Activated CD4-positive, alpha-beta T cell treated with anti-CD3 and anti-CD28 coated beads, Interleukin-2, amount 50 U/mL, for 4 hours (primary cell): ENCODE results near the gene GMEB2.

ENCODE experiments used
- DNase-seq, 2 experiments: peaks; one replicate each; pipeline ENCODE4 v3.0.0-alpha.2; 2020

The GMEB2 gene

DNA sequence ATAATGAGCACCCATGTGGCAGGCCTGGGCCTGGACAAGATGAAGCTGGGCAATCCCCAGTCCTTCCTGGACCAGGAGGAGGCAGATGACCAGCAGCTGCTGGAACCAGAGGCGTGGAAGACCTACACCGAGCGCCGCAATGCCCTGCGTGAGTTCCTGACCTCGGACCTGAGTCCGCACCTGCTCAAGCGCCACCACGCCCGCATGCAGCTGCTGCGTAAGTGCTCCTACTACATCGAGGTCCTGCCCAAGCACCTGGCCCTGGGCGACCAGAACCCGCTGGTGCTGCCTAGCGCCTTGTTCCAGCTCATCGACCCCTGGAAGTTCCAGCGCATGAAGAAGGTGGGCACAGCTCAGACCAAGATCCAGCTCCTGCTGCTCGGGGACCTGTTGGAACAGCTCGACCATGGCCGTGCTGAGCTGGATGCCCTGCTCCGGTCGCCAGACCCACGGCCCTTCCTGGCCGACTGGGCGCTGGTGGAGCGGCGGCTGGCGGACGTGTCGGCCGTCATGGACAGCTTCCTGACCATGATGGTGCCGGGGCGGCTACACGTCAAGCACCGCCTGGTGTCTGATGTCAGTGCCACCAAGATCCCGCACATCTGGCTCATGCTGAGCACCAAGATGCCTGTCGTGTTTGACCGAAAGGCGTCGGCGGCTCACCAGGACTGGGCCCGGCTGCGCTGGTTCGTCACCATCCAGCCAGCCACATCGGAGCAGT, 71.1 kb downstream of the GMEB2 start:
- DNase-seq: no peak

DNA sequence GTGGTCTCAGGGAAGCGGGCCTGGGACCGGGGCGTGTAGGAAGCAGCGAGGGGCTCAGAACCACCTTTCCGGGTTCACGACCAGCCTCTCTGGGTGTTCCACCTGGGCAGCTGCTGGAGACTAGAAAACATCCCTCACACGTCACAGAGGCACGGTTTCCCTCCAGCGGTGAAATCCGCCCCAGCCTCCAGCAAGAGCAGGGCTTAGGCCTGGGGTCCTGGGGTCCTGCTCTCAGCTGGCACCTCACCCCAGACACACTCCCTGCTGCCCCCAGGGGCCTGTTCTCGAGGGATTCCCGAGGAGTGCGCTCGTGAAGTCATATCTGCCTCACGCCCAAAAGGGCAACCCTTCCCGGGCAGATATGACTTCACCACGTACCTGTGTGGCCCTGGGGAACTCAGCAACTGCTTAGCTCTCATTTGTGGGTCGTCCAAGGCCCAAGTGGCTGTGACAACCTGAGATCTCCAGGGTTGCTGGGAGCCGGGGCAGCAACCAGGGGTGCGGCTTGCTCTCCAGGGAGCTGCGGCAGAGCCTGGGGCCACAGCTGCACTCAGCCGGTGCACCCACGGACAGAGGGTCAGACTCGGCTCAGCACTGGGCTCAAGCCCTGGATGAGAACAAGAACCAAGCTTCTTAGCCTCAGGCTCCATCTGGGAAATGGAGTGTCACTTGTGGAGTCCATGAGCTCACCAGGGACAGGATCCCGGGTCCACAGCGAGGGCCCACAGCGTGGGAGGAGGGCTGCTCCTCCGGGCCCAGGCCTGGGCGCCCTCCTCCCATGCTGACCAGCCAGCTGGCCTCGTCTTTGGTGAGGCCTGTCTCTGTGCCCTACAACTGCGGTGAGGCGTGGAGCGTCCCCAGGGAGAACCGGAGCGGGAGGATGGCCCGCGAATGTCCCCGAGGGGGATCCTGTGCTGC, 72.3 kb downstream of the GMEB2 start:
- DNase-seq: no peak

DNA sequence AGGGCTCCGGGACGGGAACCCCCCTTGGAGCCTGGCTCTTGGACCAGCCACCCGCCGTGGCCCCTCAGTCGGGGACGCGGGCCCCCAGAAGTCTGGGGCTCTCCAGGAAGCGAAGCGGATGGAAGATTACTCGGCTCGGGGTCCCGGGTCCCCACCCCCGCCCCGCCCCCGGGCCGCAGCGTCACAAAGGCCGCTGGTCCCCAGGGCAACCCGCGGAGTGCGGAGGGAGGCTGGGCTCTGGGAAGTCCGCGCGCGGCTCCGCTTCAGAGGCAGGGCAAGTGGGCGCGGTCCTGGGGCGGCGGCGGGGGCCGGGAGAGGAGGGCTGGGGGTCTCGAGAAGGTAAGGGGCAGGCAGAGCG, 73.0 kb downstream of the GMEB2 start, which contains the start of gene FNDC11:
Gene FNDC11 (plus strand): TSS at position 227 of the 358 bp plus-strand sequence. CDS start 1,505 bp downstream, outside the sequence.
- peak; percentile 30 to 41 for DNase-seq

DNA sequence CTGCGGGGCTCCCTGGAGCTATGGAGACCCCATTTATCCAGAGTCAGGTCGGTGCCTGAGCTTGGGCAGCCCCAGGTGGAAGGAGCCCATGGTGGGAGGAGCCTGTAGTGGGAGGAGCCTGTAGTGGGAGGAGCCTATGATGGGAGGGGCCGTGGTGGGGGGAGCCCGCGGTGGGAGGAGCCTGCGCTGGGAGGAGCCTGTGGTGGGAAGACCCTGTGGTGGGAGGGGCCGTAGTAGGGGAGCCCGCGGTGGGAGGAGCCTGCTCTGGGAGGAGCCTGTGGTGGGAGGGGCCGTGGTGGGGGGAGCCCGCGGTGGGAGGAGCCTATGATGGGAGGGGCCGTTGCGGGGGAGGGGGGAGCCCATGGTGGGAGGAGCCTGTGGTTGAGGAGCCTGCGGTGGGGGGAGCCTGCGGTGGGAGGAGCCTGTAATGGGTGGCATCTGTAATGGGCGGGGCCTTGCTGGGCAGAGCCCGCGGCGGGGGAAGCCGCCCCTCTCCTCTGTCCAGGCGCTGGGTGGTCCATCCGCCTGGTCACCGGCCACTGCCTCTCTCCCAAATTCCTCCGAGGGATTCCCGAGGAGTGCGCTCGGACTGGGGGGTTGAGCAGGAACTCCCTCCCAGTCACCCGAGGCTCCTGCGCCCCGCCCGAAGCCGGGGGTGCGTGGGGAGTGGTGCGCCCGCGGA, 73.5 kb downstream of the GMEB2 start:
- DNase-seq: peak; percentile 90 to 92

DNA sequence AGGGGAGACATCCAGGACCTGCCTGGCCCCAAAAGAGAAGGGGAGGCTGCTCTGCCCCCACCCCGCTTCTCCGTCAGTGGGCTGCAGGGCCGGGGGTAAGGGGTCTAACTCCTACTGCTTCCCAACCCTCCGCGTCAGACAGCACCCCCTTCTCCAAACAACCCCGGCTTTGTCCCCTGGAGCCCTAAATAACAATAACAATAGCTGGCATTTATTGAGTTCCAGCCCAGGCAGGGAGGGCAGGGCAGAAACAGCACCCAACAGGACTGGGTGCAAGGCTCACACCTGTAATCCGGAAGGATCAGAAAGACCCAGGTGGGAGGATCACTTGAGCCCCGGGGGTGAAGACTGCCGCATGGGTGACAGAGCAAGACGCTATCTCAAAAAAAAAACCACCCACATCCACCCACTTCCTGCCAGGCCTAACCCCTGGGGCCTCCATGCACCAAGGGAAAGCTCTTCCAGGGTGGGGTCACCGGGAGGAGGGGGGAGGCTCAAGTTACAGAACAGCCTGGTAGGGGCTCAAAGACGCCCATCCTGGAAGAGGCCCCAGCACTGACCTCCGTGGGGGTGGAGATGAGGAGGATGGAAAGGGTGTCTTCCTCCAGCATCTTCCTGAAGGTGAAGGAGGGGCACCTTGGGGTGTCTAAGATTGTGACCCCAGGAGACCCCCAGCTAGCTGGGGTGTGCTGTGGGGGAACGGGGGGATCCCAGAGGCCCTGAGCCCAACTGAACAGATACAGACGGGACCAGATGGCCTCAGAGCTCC, 74.2 kb downstream of the GMEB2 start:
- peak; percentile 41 to 45 for DNase-seq

DNA sequence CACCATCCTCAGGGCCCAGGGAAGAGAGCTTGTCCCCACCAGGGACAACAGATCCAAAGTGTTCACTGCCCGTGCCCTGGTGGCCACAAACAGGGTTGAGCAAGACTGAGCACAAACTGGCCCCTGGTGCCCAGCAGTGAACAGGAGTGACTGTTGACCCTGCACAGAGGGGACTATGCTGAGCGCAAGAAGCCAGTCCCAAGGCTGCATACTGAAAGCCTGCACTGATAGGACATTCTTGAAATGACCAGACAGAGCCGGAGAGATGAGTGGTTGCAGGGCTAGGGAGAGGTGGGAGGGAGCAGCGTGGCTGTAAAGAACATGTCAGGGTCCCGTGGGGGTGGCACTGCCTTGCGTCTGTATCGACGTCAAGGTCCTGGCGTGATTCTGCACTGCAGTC, 75.8 kb downstream of the GMEB2 start:
- DNase-seq: no peak

DNA sequence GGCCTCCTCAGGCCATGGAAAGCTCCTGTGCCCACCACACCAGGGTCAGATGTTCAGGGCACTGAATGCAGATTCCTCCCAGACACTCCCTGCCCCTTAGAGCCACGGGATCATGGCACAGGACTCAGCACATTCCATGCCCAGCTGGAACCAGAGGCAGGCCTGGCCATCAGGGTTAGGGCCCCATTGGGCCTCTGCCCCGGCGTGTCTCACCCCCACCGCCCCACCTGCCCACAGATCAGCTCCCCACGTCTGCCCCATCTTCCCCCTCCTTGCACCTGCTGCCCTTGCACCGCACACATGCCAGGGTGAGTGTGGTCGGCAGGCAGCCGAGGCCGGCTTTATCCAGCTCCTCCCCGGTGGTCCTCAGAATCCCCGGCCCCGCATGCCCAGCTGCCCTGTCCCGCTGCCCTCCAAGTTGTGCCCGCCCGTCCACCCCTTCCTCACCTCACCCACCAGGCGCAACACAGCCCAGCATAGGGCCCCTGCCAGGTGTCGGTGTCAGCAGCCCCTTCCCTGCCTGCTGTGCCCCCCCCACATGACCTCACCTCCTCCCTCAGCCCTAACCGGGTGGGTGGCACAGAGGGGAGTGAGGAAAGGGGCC, 77.1 kb downstream of the GMEB2 start:
- no peak for DNase-seq

DNA sequence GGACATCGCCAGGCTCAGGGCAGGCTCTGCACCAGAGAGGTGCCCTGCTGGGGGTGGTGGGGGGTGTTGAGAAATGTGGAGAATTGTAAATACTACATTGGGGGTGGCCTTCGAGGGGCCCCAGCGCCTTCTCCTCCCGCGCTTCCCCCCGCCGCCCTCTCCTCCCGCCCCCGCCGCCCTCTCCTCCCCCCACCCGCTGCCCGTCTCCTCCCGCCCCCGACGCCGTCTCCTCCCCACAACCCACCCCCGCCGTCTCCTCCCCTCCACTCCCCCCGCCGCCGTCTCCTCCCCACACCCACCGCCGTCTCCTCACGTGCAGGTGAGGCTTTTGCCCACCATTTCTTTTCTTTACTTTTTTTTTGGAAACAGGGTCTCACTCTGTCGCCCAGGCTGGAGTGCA, 77.9 kb downstream of the GMEB2 start:
- DNase-seq: no peak

DNA sequence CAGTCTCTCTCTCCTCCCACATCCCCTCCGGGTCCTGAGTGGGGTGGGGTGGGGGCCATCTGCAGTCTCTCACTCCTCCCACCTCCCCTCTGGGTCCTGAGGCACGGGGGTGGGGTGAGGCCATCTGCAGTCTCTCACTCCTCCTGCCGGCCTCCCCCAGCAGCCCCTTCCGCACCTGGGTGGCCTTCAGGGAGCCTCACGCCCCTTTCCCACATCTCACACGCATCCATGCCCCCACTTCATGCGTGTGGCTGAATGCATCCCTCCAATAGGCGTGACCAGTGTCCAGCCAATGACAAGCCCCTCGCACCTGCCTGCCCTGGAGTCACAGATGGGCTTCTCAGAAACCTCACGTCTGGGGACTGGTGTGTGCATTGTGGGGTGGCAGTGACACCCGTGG, 78.4 kb downstream of the GMEB2 start:
- DNase-seq: no peak

DNA sequence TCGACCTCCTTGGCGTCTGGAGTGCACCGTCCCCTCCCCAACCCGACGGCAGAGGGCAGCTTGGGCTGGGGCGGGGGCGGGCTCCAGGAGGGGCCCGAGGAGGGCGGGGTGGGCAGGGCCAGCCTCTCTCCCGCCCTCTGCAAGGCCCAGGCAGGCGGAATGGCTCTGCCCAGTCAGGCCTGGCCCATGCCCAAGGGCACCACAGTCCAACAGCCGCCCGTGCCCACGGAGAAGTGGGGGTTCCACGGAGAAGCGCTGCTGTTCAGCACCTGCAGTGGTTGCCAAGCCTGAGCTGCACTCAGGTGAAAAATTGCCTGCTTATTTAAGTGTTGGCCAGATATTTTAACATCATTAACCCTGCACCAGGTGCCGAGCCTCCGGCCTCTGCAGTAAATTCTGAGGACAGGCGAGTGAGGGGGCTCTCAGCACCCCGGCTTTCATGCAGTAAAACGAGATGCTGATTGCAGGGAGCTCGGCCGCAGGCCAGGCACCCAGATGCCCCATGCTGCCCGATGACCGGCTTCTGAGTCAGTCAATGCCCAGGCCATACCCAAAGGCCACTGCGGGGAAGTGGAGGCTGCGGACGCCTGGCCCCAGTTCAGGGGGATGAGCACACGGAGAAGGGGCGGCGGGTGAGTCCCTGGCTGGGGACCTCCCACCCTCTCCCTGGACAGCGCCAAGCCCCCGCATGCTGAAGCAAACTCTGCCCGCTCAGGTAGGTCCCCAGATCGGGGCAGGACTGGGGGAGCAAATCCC, 79.0 kb downstream of the GMEB2 start, which contains the start of gene SRMS:
Gene SRMS (minus strand): TSS at position 25 of the 756 bp plus-strand sequence. CDS start 286 bp downstream, outside the sequence.
- no peak for DNase-seq

DNA sequence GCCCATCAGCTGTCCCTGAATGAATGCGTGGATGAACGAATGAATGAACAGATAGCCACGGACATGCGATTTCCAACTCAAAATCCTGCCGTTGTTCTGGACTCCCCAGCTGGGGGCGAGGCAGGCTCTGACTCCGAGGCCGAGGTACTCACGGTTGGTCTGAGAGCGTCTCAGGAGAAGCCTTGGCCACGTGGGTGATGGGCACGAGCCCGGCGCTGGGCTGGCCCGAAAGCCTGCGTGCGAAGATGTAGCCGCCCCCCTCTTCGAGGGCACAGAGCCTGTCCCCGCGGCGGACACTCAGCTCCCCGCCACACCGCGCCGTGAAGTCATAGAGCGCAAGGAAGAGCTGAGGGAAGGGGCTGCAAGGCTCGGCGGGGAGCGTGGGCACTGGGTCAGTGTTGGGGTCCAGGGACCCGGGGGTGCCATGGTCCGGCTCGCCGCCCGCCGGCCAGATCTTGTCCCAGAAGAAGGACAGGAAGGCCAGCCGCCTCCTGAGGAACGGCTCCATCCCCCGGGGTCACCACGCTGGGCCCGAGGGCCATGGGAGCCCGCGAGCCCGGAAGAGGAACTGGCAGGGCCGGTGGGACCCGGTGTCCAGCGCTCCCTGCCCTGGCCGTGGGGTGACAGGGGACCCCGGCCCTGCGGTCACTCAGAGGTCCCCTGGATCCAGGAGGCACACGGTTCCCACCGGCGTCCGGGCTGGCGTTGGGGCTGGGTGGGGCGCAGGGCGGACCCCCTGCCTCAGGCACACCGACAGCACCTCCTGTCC, 79.8 kb downstream of the GMEB2 start:
- DNase-seq: no peak

DNA sequence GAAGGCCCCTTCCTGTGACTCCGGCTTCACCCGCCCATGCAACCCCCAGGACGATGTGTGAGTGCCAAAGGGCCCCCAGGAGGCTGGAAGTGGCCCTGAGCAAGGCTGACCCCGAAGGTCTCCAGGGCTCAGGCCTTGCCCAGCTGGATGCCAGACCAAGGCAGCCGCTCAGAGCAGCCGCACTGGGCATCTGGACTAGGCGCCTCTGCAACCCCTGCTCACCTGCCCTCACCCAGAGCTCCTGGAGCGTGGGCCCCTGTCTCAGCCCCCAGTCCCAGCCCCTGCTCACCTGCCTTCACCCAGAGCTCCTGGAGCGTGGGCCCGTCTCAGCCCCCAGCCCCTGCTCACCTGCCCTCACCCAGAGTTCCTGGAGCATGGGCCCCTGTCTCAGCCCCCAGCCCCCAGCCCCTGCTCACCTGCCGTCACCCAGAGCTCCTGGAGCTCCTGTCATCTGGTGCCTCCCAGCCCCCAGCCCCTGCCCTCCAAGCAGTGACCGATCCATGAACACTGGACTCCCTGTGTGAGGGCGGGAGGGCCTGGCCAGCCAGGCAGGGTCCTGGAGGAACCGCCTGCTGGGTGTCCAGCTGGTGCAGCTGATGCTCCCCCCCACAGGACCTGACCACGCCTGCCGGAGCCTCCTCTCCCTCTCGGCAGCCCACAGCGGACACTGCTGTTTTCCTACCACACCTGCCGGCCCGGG, 80.5 kb downstream of the GMEB2 start:
- DNase-seq: no peak

DNA sequence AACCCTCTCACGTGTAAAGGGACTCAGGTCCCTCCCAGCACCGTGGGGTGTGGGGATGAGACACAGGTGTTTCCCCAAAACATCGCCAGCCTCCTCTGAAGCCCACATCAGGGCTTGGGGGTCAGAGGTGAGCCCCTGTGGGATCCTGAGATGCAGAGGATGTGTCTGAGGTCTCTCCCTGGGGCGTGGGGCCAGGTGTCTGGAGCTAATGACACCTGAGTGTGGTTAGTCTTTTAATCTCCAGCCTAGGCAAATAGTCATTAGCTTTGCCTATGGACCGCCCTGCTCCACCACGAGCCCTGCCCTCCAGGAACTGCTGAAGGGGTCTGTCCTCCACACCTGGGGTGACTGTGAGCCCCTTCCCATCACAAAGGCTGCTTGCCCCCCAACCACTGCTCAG, 81.1 kb downstream of the GMEB2 start:
- no peak for DNase-seq

DNA sequence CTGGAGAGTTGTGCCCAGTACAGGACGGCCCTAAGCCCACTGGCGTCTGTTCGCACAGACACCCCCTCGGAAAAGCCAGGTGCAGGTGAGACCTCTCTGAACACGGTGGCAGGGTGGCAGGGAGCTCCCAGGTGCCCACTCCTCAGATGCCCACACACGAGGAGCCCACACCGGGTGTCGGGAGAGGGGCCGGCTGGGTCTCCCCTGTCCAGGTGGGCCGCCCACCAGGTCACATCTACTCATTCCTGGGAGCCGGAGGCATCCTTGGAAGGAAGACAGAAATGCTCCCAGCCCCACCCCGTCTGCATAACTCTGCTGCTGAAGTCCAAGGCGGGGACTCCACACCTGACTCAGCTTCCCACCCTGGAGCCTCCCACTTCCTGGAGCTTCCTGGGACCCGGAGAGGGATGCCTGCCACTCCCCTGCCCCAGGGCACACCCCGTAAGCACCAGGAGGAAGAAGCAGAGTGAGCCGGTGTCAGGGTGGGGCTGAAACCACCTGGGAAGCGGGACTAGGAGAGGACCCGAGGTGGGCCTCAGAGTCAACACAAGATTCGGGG, 81.9 kb downstream of the GMEB2 start:
- no peak for DNase-seq

DNA sequence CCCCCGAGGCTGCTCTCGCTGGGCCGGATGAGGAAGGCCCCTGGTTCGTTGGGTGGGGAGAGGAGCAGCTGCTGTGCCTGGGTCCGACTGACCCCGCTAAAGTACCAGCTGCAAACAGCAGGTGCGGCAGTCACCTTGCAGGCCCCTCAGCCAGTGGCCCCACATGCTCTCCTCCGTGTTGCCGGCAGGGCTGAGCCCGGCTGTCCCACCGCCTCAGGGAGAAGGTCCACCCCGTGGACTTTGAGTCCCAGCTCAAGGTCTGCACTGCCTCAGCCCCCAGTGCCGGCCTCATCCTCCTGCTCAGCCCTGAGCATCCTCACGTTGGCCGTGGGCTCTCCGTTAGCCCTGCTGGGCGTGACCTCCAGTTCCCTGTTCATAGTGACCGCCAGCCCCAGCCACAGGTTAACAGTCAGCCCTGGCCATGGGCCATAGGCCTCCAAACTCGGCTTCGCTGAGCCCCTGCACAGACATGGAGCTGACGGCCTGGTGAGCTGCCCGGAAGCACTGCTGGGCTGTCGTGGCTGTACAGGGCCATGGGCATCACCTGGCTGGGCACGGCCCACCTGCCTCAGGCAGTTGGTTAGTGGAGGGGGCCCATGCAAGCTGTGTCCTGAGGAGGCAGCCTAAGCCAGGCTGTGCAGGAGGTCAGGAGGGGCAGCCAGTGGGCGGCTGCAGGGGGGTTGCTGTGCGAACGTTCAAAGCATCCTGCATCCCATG, 82.5 kb downstream of the GMEB2 start:
- DNase-seq: no peak

DNA sequence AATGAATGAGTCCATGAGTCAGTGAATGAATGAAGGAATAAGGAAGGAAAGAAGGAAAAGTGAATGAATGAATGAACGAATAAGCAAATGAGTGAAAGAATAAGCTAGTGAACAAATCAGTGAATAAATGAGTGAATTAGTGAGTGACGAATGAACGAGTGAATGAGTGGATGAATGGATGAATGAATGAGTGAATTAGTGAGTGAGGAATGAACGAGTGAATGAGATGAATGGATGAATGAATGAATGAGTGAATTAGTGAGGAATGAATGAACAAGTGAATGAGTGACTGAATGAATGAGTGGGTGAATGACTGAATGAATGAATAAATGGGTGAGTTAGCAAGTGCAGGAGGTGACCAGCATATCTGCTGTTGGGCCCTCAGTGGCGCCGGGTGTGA, 83.2 kb downstream of the GMEB2 start:
- no peak for DNase-seq

DNA sequence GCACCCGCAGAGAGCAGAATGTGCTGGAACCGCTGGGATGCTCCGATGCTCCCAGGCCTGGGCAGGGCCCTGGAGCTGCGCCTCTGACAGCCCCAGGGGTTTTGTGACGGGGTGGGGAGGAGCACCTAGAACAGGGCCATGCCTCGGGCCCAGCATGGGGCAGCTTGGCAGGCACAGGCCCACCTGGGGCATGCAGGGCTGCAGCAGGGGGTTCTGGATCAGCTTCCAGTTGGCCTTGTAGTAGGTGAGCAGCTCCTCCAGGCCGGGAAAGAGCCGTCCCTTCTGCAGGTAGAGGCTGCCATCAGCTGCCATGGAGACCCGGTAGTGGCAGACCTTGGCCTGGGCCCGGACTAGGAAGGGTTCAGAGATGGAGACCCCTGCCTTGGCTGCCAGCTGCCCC, 83.8 kb downstream of the GMEB2 start:
- no peak for DNase-seq

DNA sequence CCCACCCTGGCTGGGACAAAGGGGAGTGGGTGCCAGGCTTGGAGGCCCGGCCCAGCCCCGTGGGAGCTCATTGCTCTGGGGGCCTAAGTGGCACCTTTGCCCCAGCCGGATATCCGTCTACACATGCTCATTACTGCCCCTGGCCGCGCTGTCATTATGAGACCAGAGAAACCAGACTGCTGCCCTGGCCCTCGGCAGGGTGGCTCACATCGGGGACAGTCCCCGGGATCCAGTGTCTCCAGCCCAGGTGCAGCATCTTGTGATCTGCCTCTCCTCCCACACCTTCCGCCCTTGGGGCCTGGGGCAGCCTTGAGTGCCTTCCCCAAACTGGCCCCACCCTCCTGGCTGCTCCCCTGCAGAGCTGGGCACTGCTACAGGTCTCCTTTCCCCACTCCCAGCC, 84.2 kb downstream of the GMEB2 start:
- DNase-seq: no peak

DNA sequence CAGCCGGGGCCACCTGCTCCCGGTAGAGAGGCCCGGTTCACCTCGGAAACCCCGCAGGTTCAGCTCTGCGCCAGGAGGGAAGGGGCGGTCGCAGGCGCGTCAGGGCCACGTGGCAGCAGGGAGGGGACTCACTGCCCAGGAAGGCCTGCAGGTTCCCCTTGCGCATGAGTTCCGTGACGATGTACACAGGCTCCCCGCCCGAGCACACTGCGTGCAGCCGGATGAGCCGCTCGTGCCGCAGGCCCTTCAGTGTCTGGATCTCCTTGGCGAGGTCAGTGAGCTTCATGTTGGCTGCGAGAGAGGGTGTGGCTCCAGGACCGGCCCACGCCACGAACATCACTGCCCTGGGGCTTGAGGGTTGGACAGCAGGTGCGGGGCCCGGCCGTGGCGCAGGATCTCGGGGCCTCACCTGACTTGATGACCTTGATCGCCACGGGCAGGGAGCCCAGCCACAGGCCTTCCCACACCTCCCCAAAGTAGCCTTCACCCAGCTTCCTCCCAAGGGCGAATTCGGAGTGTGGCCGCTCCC, 84.8 kb downstream of the GMEB2 start:
- DNase-seq: no peak
